GM18907 (cell line): ENCODE results near the gene COQ8A.
"Not testable (repeated sequence)": the region's sequence is repeated elsewhere in the genome, so short reads cannot be mapped to it uniquely, and the experiment has no call there.

Experiments
- ATAC-seq: cut with Tn5 transposase; IDR thresholded peaks from one replicate; pipeline ENCODE4 v1.9.1; 2021; ENCODE audit warnings: mild to moderate bottlenecking, moderate library complexity; ENCODE audit not compliant: unreplicated experiment

Gene COQ8A

GRCh38 chr1:226983247-226983991 is 43.3 kb downstream of the COQ8A start:
- ATAC-seq: no peak

- ATAC-seq: no peak
These were observed 43.9 kb downstream of the COQ8A start for GRCh38 chr1:226983992-226984364.

DNA sequence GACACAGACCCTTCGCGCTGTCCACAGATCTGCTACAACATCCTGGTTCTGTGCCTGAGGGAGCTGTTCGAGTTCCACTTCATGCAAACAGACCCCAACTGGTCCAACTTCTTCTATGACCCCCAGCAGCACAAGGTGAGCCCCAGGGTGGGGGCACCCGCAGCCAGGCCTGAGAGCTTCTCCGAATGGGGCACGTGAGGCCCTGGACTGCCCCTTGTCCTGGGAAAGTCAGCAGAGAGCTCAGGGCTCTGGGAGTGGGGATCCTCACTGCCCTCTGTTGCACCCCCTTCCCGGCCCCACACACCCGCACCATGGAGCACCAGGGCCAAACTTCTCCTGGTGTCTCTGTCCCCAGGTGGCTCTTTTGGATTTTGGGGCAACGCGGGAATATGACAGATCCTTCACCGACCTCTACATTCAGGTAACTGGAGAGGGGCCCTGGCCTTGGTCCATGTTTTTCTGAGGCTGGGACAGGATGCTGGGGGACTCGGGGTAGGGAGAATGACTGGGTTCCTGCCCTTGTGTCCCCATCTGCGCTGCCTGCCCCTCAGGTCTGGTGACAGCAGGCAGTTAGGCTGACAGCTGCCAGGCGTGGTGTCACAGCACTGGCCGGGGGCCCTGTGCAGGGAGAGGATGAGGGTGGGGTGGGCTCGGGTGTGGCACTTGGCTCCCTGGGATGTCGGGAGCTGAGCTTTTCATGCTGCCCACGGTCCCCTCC is 44.6 kb downstream of the COQ8A start:
- ATAC-seq: no peak

DNA sequence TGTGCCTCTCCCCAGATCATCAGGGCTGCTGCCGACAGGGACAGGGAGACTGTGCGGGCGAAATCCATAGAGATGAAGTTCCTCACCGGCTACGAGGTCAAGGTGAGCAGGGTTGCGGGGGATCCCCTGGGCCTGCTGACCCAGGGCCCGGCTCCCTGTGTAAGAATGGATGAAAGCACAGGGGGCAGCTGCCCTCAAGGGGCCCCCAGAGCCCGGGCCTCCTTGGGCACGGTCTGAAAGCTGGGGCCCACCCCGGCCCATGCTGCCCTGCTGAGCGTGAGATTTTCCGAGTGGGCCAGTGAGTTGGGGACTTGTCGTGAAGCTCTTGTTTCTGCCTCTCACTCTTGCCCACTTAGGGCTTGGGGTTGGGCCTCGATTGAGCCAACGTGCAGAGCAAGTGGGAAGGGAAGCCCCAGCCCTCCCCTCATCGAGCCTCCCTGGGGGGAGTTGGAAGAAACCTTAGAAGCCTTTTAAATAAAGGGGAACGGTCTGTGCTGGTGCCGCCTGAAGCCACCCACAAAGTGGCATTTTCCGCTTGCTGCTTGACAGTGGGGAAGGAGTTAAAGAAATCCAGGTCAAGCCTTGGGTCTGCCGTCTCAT is 45.2 kb downstream of the COQ8A start:
- ATAC-seq: no peak

DNA sequence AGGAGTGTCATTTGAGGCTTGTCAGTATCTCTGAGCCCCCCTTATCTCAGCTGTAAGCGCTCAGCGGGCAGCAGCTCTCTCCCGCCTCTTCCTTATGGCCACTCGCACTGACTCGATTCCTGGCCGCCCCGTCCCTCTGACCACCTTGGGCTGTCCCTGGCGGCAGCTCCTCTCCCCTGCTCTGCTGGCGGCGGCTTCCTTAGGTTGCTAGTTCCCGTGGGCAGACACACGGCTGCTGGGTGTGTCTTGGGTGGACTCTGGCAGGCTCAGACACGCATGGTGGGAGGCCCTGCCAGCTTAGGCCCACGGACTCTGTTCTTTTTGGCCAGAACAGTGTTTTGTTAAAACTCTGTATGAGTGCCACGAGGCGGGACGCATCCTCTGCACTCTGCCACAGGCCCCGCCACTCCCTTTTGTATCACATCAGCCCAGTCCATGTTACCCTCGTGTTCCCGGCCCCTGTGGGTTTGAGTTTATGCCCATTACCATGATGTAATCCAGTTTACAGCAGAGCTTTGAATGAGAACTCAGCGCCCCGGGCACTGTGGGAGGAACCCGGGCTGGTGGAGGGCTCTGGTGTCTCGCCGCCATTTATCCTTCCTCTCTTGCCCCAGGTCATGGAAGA is 45.9 kb downstream of the COQ8A start:
- no peak for ATAC-seq

- no peak for ATAC-seq
These were observed 46.5 kb downstream of the COQ8A start for GRCh38 chr1:226986496-226987178.

GRCh38 chr1:226987179-226987536 is 47.1 kb downstream of the COQ8A start:
- no peak for ATAC-seq

GRCh38 chr1:226987623-226988333 is 47.7 kb downstream of the COQ8A start:
- ATAC-seq: no peak

DNA sequence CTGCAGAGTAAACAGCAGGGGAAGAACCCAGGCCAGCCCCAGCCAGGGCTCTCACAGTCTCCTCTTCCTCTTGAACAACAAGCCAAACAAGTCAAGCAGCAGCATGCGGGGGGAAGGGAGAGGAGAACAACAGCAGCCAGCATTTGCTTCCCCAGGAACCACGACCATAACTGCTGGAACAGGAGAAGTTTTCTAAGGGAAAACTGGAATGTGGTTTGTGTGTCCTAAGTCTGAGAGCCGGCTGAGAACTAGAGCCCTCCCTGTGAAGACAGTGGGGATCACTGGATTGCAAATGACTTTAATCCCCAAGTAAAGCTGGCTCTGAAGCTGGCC is 48.2 kb downstream of the COQ8A start:
- ATAC-seq: no peak

GRCh38 chr1:226989085-226989920 is 49.2 kb downstream of the COQ8A start:
- ATAC-seq: no peak

DNA sequence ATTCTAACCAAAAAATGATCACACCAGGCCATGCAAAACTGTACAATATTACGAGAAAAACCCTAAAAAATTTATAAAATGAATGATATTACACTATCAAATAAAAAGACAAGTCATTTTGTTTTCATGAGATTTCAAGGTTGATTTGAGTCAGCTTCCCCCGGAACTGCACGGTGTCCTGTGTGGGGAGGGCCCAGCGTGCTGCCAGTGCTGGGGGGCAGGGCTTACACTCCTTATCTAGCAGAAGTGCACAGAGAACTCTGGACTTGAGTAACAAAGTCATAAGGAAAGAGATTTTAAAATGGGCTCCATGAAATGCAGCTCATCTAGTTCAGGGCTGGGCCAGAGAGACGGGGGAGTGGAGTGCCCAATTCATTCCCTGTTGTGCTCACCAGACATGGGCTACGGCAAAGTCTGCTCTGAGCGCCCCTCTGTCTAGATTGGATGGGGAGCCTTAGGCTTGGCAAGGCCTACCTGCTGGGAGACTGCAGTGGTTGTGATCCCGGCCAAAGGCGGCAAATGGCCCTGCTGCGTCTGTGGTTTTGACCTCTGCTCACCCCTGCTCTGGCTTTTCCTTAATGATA is 50.1 kb downstream of the COQ8A start:
- ATAC-seq: peak; percentile 83

DNA sequence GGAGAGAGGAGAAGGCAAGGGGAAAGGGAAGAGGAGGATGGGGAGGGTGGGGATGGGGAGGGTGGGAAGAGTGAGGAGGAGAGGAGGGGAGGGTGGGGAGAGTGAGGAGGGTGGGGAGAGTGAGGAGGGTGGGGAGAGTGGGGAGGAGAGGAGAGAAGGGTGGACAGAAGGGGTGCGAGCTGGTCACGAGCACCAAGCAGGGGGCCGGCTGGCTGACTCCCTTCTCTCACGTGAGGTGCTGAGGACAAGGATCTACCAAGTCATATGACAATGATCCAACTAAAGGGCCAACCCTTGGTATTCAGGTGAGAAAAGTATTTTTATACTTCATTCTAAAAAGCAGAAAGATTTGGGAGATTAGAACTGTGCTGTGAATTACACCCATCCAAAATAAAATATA is 51.8 kb downstream of the COQ8A start:
- ATAC-seq: no peak

GRCh38 chr1:226993814-226994585 is 53.9 kb downstream of the COQ8A start:
- no peak for ATAC-seq

DNA sequence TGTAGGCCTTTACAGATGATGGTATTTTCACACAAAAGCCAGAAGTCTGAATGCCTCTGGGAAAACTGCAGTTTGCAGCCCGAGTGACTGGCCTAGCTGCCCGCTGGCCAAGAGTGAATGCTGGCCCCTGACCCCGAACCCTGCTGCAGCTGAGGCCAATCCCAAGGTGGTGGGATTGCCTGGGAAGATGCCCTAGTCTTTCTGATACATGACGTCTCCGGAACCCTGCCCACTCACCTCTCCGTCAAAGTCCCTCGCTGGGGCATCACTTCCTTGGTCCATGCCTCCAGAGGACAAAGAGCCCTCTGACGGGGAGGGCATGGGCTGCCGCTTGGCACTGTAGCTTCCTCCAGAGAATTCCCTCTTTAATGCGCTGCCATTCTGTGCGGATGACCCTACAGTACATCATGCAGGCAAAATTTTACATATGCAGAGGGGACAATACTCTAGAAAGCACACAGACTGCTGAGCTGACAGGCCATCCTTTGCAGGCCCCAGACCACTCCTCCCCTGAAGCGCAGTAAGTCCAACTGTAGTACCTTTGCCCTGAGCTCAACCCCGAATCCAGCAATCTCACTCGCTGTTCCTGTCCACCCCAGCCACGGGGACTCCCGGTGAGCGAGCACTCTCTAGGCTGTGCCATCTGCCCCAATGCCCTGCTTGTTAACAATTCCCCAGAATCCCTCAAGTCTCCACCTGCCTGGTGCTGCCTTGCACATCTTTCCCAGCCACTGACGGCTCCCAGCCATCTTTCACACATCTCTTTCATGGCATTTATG is 54.7 kb downstream of the COQ8A start:
- ATAC-seq: no peak

DNA sequence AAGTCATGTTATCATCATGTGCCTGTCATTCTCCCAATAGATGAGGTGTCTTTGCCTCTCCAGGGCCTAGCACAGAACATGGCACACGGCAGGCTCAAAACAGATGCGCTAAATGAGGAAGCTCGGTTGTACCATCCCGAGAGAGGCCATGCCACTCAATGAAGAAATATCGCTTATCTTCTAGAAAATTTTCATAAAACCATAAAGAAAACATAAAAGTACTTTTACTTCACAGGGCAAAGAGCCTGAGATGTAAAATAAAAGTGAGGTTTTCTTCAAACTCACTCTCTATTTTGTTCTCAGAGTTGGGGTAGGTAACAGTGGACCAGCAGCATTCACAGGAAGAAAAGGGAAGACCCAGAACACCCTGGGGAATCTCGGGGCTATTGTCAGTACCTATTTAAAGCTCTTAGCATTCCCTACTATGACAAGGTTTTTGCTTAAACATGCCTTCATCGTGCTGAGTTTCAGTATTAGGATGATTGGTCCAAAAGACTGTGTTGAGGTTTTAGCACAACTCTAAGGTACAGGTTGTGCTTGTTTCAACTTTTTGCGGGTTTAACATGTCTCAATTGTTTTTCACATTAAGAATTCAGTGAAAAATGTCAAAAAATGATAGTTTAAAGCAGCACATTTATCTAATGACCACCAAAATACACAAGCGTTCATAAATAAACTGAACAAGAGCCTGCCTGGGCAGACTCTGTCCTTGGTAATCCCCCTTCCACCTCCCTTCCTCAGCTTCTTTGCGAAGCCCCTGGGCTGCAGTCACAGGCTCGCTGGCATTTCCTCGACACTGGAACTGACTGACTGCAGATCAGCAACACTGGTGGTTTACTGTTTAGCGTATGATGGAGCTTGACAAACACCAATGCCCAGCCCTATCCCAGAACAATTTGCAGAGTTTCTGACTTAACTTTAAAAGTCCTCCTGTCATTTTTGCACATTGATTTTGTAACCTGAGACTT is 55.6 kb downstream of the COQ8A start:
- peak; percentile 96 for ATAC-seq

- ATAC-seq: not testable (repeated sequence)
These were observed 59.5 kb downstream of the COQ8A start for GRCh38 chr1:226999579-226999978.

DNA sequence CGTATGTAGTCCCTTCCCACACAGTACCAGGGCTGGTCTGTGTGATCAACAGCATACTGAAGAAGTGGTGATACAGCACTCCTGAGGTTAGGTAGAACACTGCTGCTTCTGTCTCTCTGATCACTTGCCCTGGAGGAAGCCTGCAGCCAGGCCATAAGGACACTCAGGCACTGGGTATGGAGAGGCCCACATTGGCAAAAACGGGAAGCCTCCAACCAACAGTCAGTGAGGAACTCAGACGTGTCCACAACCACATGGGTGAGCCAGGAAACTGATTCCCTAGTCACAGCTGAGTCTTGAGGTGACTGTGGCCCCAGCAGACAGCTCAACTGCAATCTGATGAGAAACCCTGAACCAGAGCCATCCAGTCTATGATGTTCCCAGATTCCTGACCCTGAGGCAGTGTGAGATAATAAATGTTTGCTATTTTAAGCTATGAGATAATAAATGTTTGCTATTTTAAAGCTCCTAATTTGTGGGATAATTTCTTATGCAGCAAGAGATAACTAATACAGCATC is 62.5 kb downstream of the COQ8A start:
- no peak for ATAC-seq
